Measurements from ENCODE around the gene ATP2A3. TPM values are rescaled to one million over a fixed set of nuclear protein-coding genes. Genes with fewer than 3 reads are reported as not detected.
A peak's percentile ranks its signal among the peaks of the same experiment; 100 is the strongest.

ATP2A3 gene
- total RNA-seq, 1 experiment from 2014 or later, result 4.4 TPM

DNA sequence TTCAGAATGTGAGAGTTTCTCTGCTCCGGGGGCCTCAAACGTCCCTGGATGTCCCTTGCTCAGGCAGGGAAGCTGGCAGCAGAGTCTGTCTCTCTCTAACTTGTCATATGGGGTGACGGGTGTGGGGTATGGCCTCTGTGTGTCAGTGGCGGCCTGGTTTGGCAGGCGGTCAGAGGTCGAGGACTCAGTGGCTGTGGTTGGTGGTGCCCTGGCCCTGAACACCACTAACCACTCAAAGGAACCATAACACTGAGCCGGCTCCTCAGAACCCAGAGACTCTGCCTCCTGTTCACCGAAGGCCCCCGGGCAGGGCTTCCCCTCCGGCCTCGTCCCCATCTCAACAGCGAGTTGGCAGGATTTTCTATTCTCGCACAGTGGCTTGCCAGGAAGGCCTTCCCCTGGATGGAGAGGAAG lies 48.6 kb downstream of the ATP2A3 start:
- intact Hi-C loops (cut with micrococcal nuclease; ENCODE audit: unreplicated experiment), result no loop called here
- no peak overlapping the region for H2AFZ ChIP-seq
- POLR2A ChIA-PET (ENCODE audit: unreplicated experiment), result no interaction called here
- TF ChIP-seq, protein P1, sequence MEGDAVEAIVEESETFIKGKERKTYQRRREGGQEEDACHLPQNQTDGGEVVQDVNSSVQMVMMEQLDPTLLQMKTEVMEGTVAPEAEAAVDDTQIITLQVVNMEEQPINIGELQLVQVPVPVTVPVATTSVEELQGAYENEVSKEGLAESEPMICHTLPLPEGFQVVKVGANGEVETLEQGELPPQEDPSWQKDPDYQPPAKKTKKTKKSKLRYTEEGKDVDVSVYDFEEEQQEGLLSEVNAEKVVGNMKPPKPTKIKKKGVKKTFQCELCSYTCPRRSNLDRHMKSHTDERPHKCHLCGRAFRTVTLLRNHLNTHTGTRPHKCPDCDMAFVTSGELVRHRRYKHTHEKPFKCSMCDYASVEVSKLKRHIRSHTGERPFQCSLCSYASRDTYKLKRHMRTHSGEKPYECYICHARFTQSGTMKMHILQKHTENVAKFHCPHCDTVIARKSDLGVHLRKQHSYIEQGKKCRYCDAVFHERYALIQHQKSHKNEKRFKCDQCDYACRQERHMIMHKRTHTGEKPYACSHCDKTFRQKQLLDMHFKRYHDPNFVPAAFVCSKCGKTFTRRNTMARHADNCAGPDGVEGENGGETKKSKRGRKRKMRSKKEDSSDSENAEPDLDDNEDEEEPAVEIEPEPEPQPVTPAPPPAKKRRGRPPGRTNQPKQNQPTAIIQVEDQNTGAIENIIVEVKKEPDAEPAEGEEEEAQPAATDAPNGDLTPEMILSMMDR (conservative IDR thresholded peaks at IDR 0.05), result no peak
- no peak for TF ChIP-seq EZH2 (IDR thresholded peaks at IDR 0.05; ENCODE audit: low read depth)
- no peaks in the 10 kb centered on the region for H3K79me2 ChIP-seq (ENCODE audit: low read depth)
- H4K20me1 ChIP-seq (ENCODE audit: insufficient read depth), result no peaks in the 10 kb centered on the region
- CTCF ChIA-PET, result interaction anchor here (0.5 to 0.7 kb wide), 2 partner anchors 15 to 221 kb away, joined by 3 to 4 read pairs; no protein-coding TSS in a partner anchor
- H3K36me3 ChIP-seq (ENCODE audit: low read depth), result no peaks in the 10 kb centered on the region
- H3K4me2 ChIP-seq, result no peak overlapping the region
- H3K4me3 ChIP-seq, result no peak overlapping the region
- no peaks in the 10 kb centered on the region; the same call in 1 of the 2 replicates for H3K27me3 ChIP-seq (ENCODE audit: insufficient read depth, low read depth)
- H3K27ac ChIP-seq, result no peak overlapping the region
- H3K9me2 ChIP-seq (ENCODE audit: insufficient read depth), result no peaks in the 10 kb centered on the region
- no TSS peak for BruUV-seq (replicated peaks)
- no peaks in the 10 kb centered on the region for H3F3A ChIP-seq (ENCODE audit: insufficient read depth, low read depth)
- no peaks in the 10 kb centered on the region for H3K9me3 ChIP-seq (ENCODE audit: insufficient read depth, low read depth)
- no peak for DNase-seq
- H3K4me1 ChIP-seq (replicated peaks; ENCODE audit: insufficient read depth), result no peaks in the 10 kb centered on the region

DNA sequence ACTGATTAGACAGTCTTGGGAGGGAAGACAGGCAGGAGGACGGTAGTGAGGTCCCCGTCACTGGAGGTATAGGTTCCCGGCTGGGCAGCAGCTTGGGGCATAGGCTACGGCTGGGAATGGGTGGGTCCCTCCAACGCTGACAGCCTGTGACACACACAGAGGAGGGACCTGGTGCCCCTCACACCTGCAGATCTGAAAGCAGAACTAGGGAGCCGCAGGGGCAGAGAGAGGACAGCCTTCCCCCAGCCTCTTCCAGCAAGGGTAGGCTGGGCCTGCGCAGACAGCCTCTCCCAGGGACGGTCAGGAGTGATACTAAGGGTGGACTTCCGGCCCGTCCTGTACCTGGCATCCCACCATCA lies 49.9 kb downstream of the ATP2A3 start:
- no peak overlapping the region for H3K4me3 ChIP-seq

DNA sequence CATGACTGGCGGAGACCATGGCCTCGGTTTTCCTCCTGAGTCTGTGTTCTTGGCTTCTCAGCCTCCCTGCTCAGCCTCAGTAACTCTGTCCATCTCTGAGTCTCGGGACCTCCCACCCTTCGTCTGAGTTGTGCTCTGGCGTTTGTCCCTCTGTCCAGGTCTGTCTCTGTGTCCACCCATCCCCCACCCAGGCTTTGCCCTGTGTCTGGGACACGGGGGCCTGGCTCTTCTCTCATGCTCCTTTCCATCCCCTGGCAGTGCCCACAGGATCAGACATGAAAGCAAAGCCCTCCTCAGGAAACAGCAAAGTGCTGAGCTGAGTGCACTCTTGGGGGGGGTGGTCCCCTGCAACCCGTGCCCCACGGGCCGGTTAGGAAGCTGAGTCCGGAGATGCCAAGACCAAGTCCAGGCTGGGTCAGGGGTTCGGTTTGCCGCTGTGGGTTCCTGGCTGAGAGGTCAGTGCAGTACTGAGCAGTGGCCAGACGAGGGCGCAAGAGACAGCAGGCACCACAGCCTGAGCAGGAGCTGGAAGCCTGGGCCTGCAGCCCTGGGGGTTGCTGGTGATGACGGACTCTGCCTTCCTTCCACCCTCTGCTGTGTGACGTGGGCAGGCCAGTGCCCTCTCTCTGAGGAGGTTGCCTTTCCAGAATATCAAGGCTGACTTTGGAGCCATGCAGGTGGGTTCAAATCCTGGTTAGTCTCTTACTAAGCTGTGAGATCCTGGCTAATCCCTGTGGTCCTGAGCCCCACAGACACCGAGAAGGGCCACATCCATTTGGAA lies 50.5 kb downstream of the ATP2A3 start:
- ChIA-PET POLR2A (ENCODE audit: unreplicated experiment) (interaction anchor here (0.6 kb wide), 1 partner anchor 36 kb away, joined by 10 read pairs; no protein-coding TSS in a partner anchor), CTCF (interaction anchor here (0.6 to 1.6 kb wide), 8 partner anchors 8 to 286 kb away, joined by 3 to 5 read pairs (median 3); no protein-coding TSS in a partner anchor)
- no peaks in the 10 kb centered on the region for H4K20me1 ChIP-seq (ENCODE audit: insufficient read depth)
- no peak overlapping the region for H2AFZ ChIP-seq
- H3K27me3 ChIP-seq (ENCODE audit: insufficient read depth, low read depth), result no peaks in the 10 kb centered on the region; the same call in 1 of the 2 replicates
- no peak overlapping the region for H3K4me2 ChIP-seq
- BruUV-seq (replicated peaks), result no TSS peak
- no peaks in the 10 kb centered on the region for H3K4me1 ChIP-seq (replicated peaks; ENCODE audit: insufficient read depth)
- intact Hi-C loops (cut with micrococcal nuclease; ENCODE audit: unreplicated experiment), result loop anchor here (5.0 kb wide), 1 partner anchor 164 kb away; no protein-coding TSS in a partner anchor
- no peak overlapping the region for H3K4me3 ChIP-seq
- H3K36me3 ChIP-seq (ENCODE audit: low read depth), result no peaks in the 10 kb centered on the region
- TF ChIP-seq, protein P1 (conservative IDR thresholded peaks at IDR 0.05), result peak; percentile 98
- TF ChIP-seq EZH2 (IDR thresholded peaks at IDR 0.05; ENCODE audit: low read depth), result no peak
- DNase-seq, result peak in 1 of 2 experiments; percentile 83
- H3K9me2 ChIP-seq (ENCODE audit: insufficient read depth), result no peaks in the 10 kb centered on the region
- no peaks in the 10 kb centered on the region for H3K9me3 ChIP-seq (ENCODE audit: insufficient read depth, low read depth)
- no peaks in the 10 kb centered on the region for H3K79me2 ChIP-seq (ENCODE audit: low read depth)
- no peak overlapping the region for H3K27ac ChIP-seq
- no peaks in the 10 kb centered on the region for H3F3A ChIP-seq (ENCODE audit: insufficient read depth, low read depth)

More for the DNA sequence above, 49.9 kb downstream of the ATP2A3 start:
- Histone ChIP-seq H3K79me2 (ENCODE audit: low read depth) (no peaks in the 10 kb centered on the region), H3K4me2 (no peak overlapping the region), H3K4me1 (replicated peaks; ENCODE audit: insufficient read depth) (no peaks in the 10 kb centered on the region), H3K9me2 (ENCODE audit: insufficient read depth) (no peaks in the 10 kb centered on the region), H4K20me1 (ENCODE audit: insufficient read depth) (no peaks in the 10 kb centered on the region), H3F3A (ENCODE audit: insufficient read depth, low read depth) (no peaks in the 10 kb centered on the region), H3K36me3 (ENCODE audit: low read depth) (no peaks in the 10 kb centered on the region), H3K27ac (no peak overlapping the region), H2AFZ (no peak overlapping the region), H3K27me3 (ENCODE audit: insufficient read depth, low read depth) (no peaks in the 10 kb centered on the region; the same call in 1 of the 2 replicates), H3K9me3 (ENCODE audit: insufficient read depth, low read depth) (no peaks in the 10 kb centered on the region)
- CTCF ChIA-PET, result interaction anchor here (0.6 to 1.6 kb wide), 7 partner anchors 9 to 286 kb away, joined by 3 to 5 read pairs (median 3); no protein-coding TSS in a partner anchor
- no peak for TF ChIP-seq EZH2 (IDR thresholded peaks at IDR 0.05; ENCODE audit: low read depth)
- TF ChIP-seq, protein P1 (conservative IDR thresholded peaks at IDR 0.05), result no peak
- no peak for DNase-seq
- intact Hi-C loops (cut with micrococcal nuclease; ENCODE audit: unreplicated experiment), result loop anchor here (5.0 kb wide), 1 partner anchor 163 kb away; no protein-coding TSS in a partner anchor
- POLR2A ChIA-PET (ENCODE audit: unreplicated experiment), result interaction anchor here (0.6 kb wide), 1 partner anchor 37 kb away, joined by 10 read pairs; no protein-coding TSS in a partner anchor
- BruUV-seq (replicated peaks), result no TSS peak
